GM23338 (cell line): ENCODE data around the gene CLIC5. TPM values are rescaled to one million over a fixed set of nuclear protein-coding genes. Genes with fewer than 3 reads are reported as not detected.

Experiments
- ATAC-seq: fragments of 200-7000 bp; cut with Tn5 transposase; 3 replicates; pipeline ENCODE4 v1.9.1; 2020
- DNase-seq: peaks from one replicate; pipeline ENCODE4 v3.0.0-alpha.2; 2015; ENCODE audit warnings: low spot score
- H2AFZ ChIP-seq: fragments of 200-600 bp; sonication (generic); 2 replicates; pipeline ENCODE4 v1.8.0; 2016; ENCODE audit warnings: antibody characterized with exemption, mild to moderate bottlenecking, moderate library complexity
- H3F3A ChIP-seq: fragments of 200-600 bp; sonication (generic); replicated peaks from 2 replicates; pipeline ENCODE4 v1.8.0; 2017; ENCODE audit warnings: antibody characterized with exemption, mixed run types, low read depth
- H3K27ac ChIP-seq: fragments of 200-600 bp; sonication (generic); 2 replicates; pipeline ENCODE4 v1.6.1; 2016; ENCODE audit warnings: low read depth
- H3K27me3 ChIP-seq: fragments of 200-600 bp; sonication (generic); 2 replicates; pipeline ENCODE4 v1.8.0; 2016; ENCODE audit warnings: mild to moderate bottlenecking, mixed run types, moderate library complexity; ENCODE audit not compliant: insufficient read depth
- H3K36me3 ChIP-seq: fragments of 200-600 bp; sonication (generic); 2 replicates; pipeline ENCODE4 v1.8.0; 2016; ENCODE audit warnings: mild to moderate bottlenecking; ENCODE audit not compliant: insufficient read depth
- H3K4me1 ChIP-seq: fragments of 200-600 bp; sonication (generic); 2 replicates; pipeline ENCODE4 v1.8.0; 2016; ENCODE audit warnings: mild to moderate bottlenecking, moderate library complexity; ENCODE audit not compliant: insufficient read depth
- H3K4me2 ChIP-seq: fragments of 200-600 bp; sonication (generic); 2 replicates; pipeline ENCODE4 v1.7.1; 2017; ENCODE audit warnings: mixed run types
- H3K4me3 ChIP-seq: fragments of 200-600 bp; sonication (generic); 2 replicates; pipeline ENCODE4 v1.6.1; 2016; ENCODE audit warnings: mixed run types
- H3K79me2 ChIP-seq: fragments of 200-600 bp; sonication (generic); replicated peaks from 2 replicates; pipeline ENCODE4 v1.8.0; 2017; ENCODE audit warnings: mild to moderate bottlenecking; ENCODE audit not compliant: insufficient read depth
- H3K9me2 ChIP-seq: fragments of 200-600 bp; sonication (generic); 2 replicates; pipeline ENCODE4 v1.8.0; 2017; ENCODE audit not compliant: insufficient read depth
- H4K20me1 ChIP-seq: fragments of 200-600 bp; sonication (generic); replicated peaks from 2 replicates; pipeline ENCODE4 v1.8.0; 2017; ENCODE audit warnings: mild to moderate bottlenecking; ENCODE audit not compliant: insufficient read depth
- H3K27ac Mint-ChIP-seq: 2 replicates; pipeline ENCODE4 v1.8.0; 2020; ENCODE audit warnings: inconsistent platforms, mild to moderate bottlenecking, moderate library complexity, mixed read lengths
- H3K27me3 Mint-ChIP-seq: 3 replicates; pipeline ENCODE4 v1.8.0; 2022; ENCODE audit warnings: low read depth, mild to moderate bottlenecking, moderate library complexity, mixed read lengths, inconsistent platforms; ENCODE audit not compliant: insufficient read depth, poor library complexity
- H3K36me3 Mint-ChIP-seq: 3 replicates; pipeline ENCODE4 v1.8.0; 2021; ENCODE audit warnings: low read depth, mild to moderate bottlenecking, inconsistent platforms, moderate library complexity, mixed read lengths
- H3K4me1 Mint-ChIP-seq: 3 replicates; pipeline ENCODE4 v1.8.0; 2020; ENCODE audit warnings: mild to moderate bottlenecking, inconsistent platforms, mixed read lengths
- H3K4me3 Mint-ChIP-seq: 3 replicates; pipeline ENCODE4 v1.8.0; 2021; ENCODE audit warnings: moderate library complexity, mild to moderate bottlenecking, inconsistent platforms, mixed read lengths
- H3K9me3 Mint-ChIP-seq: 3 replicates; pipeline ENCODE4 v1.8.0; 2020; ENCODE audit warnings: moderate library complexity, mild to moderate bottlenecking, inconsistent platforms, mixed read lengths
- CREB1 ChIP-seq: fragments of 250-450 bp; sonication (Bioruptor Pico); IDR thresholded peaks from 2 replicates; pipeline ENCODE4 v1.5.0; 2020; ENCODE audit warnings: low read depth, mild to moderate bottlenecking, moderate library complexity
- EZH2 ChIP-seq: fragments of 200-600 bp; sonication (generic); IDR thresholded peaks from one replicate; pipeline ENCODE4 v1.8.0; 2017; ENCODE audit warnings: antibody characterized with exemption, mild to moderate bottlenecking, low read depth; ENCODE audit not compliant: unreplicated experiment
- POLR2AphosphoS5 ChIP-seq: IDR thresholded peaks from 2 replicates; pipeline ENCODE4 v1.6.1; 2016; ENCODE audit warnings: antibody characterized with exemption, low read depth
- STAT1 ChIP-seq: IDR thresholded peaks from one replicate; pipeline ENCODE4 v1.6.1; 2016; ENCODE audit warnings: antibody characterized with exemption; ENCODE audit not compliant: unreplicated experiment
- ZNF331 ChIP-seq: fragments of 250-450 bp; sonication (Bioruptor Pico); IDR thresholded peaks from 2 replicates; pipeline ENCODE4 v1.5.0; 2020; ENCODE audit warnings: low read depth, mild to moderate bottlenecking, moderate library complexity
- polyA plus RNA-seq: library from polyadenylated mRNA; unstranded; fragments of >200 nt; fragmentation: Nextera tagmentation; extraction: Ambion mirVana; gene quantifications from 2 replicates; pipeline ENCODE4 v1.2.1, GENCODE V29; 2016
- total RNA-seq: library from RNA; depleted of rRNA; stranded (reverse); fragments of >200 nt; shearing (Covaris generic); gene quantifications from 2 replicates; pipeline ENCODE4 v1.2.3, GENCODE V29; 2014
- TF ChIP-seq, protein P1 (sequence below): IDR thresholded peaks from 2 replicates; pipeline ENCODE4 v1.6.1; 2016; ENCODE audit warnings: antibody characterized with exemption
- TF ChIP-seq, protein P2 (sequence below), 2 experiments: fragments of 200-600 bp in 1 of 2; sonication (generic) in 1 of 2; conservative IDR thresholded peaks; 2 replicates each; pipeline versions ENCODE4 v1.5.1 to v1.6.1; 2016 to 2017; ENCODE audit warnings: antibody characterized with exemption in 2 of 2, low read depth in 2 of 2, mild to moderate bottlenecking in 2 of 2, moderate library complexity in 1 of 2

CLIC5 gene
- total and polyA plus RNA-seq, 2 experiments from 2014 or later: 0.08 TPM; not detected in 1

DNA sequence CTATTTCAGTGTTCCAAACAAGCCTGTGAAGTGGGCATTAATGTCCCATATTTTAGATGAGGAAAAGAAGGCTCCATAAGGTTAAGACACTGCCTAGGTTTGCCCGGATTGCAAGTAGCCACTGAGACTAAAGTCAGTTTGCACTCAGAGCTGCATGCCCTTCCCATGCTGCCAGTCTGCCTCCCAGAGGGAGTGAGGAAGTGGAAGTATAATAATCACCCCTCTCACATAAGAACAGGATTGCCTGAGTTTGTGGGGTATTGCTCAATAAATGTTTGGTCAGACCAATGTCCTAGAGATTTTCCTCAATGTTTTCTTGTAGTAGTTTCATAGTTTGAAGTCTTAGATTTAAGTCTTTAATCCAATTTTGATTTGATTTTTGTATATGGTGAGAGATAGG is 43.9 kb upstream of the CLIC5 start:
- Histone ChIP-seq H3K79me2 (no peaks in the 10 kb centered on the region), H3K27ac (no peak overlapping the region), H3K4me1 (no peaks in the 10 kb centered on the region), H3K9me2 (peaks cover 7% of the 10 kb centered on the region; the same call in 1 of the 2 replicates), H3K4me3 (no peak overlapping the region), H4K20me1 (no peaks in the 10 kb centered on the region), H3K36me3 (no peaks in the 10 kb centered on the region; the same call in 1 of the 2 replicates), H3K4me2 (no peak overlapping the region), H3F3A (no peaks in the 10 kb centered on the region), H3K27me3 (no peaks in the 10 kb centered on the region), H2AFZ (no peak overlapping the region)
- TF ChIP-seq POLR2AphosphoS5: no peak
- TF ChIP-seq ZNF331 (CRISPR knock-in tag): no peak
- TF ChIP-seq, protein P1, sequence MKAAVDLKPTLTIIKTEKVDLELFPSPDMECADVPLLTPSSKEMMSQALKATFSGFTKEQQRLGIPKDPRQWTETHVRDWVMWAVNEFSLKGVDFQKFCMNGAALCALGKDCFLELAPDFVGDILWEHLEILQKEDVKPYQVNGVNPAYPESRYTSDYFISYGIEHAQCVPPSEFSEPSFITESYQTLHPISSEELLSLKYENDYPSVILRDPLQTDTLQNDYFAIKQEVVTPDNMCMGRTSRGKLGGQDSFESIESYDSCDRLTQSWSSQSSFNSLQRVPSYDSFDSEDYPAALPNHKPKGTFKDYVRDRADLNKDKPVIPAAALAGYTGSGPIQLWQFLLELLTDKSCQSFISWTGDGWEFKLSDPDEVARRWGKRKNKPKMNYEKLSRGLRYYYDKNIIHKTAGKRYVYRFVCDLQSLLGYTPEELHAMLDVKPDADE: no peak
- TF ChIP-seq STAT1: no peak
- TF ChIP-seq EZH2: no peak
- H3K36me3 Mint-ChIP-seq: peaks cover 6% of the 10 kb centered on the region; the same call in 2 of the 3 replicates
- ATAC-seq (no peak), DNase-seq (no peak)
- no peak overlapping the region for H3K27ac Mint-ChIP-seq
- peaks cover 16% of the 10 kb centered on the region for H3K9me3 Mint-ChIP-seq
- H3K27me3 Mint-ChIP-seq: no peaks in the 10 kb centered on the region
- no peak overlapping the region for H3K4me3 Mint-ChIP-seq
- no peaks in the 10 kb centered on the region for H3K4me1 Mint-ChIP-seq

DNA sequence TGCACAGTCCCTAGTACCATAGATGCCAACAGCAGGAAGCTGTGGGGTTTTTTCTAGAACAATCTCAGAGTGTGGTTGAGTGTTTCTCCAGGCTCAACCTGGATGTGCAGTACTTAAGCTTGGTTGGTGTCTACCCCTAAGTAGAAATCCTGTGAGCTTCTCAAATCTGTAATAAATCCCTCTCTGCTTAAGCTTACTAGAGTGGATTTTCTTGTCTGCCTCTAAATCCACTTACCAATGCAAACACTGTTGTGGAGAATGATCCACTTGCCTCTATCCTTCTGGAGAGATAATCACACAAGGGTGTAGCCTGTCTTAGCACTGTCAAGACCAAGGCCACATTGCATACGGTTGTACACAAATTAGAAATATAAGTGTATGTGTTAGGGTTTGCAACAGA is 43.3 kb upstream of the CLIC5 start:
- ATAC-seq: no peak
- peaks cover 6% of the 10 kb centered on the region; the same call in 2 of the 3 replicates for H3K36me3 Mint-ChIP-seq

More for the DNA sequence above, 43.3 kb upstream of the CLIC5 start:
- H3K4me1 ChIP-seq: no peaks in the 10 kb centered on the region
- no peak overlapping the region for H3K4me3 ChIP-seq
- H2AFZ ChIP-seq: no peak overlapping the region
- H3K79me2 ChIP-seq: no peaks in the 10 kb centered on the region
- peaks cover 7% of the 10 kb centered on the region; the same call in 1 of the 2 replicates for H3K9me2 ChIP-seq
- Mint-ChIP-seq H3K27ac (no peak overlapping the region), H3K9me3 (peaks cover 16% of the 10 kb centered on the region), H3K27me3 (peaks cover 5% of the 10 kb centered on the region), H3K4me3 (no peak overlapping the region), H3K4me1 (no peaks in the 10 kb centered on the region)
- H3F3A ChIP-seq: no peaks in the 10 kb centered on the region
- TF ChIP-seq, protein P2, sequence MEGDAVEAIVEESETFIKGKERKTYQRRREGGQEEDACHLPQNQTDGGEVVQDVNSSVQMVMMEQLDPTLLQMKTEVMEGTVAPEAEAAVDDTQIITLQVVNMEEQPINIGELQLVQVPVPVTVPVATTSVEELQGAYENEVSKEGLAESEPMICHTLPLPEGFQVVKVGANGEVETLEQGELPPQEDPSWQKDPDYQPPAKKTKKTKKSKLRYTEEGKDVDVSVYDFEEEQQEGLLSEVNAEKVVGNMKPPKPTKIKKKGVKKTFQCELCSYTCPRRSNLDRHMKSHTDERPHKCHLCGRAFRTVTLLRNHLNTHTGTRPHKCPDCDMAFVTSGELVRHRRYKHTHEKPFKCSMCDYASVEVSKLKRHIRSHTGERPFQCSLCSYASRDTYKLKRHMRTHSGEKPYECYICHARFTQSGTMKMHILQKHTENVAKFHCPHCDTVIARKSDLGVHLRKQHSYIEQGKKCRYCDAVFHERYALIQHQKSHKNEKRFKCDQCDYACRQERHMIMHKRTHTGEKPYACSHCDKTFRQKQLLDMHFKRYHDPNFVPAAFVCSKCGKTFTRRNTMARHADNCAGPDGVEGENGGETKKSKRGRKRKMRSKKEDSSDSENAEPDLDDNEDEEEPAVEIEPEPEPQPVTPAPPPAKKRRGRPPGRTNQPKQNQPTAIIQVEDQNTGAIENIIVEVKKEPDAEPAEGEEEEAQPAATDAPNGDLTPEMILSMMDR (conservative IDR thresholded peaks at IDR 0.05; ENCODE audit: low read depth in 2 of 2): no peak
- no peak for TF ChIP-seq CREB1
- TF ChIP-seq, protein P1: no peak
- TF ChIP-seq STAT1: no peak
- H3K36me3 ChIP-seq: no peaks in the 10 kb centered on the region; the same call in 1 of the 2 replicates
- no peak overlapping the region for H3K27ac ChIP-seq
- DNase-seq: no peak
- H3K4me2 ChIP-seq: no peak overlapping the region
- H4K20me1 ChIP-seq: no peaks in the 10 kb centered on the region
- no peaks in the 10 kb centered on the region for H3K27me3 ChIP-seq
